GM12878 (cell line): ENCODE measurements around the gene MRPL54. TPM values are rescaled to one million over a fixed set of nuclear protein-coding genes. Genes with fewer than 3 reads are reported as not detected.

Source experiments
- ATAC-seq: fragments of 200-7000 bp; cut with Tn5 transposase; 3 replicates; pipeline ENCODE4 v1.9.1; 2020; ENCODE audit warnings: mild to moderate bottlenecking, moderate library complexity
- BruUV-seq: library from RNA; stranded (reverse); fragments of 400-500 nt; replicated peaks from 2 replicates; lab custom pipeline; 2021; lab: Mats Ljungman, UMichigan
- CTCF ChIA-PET: fragments of 300-600 bp; sonication (Branson Sonifier 250); formaldehyde crosslinking; extraction: SDS; loops from one replicate; lab custom pipeline; 2021; ENCODE audit warnings: inconsistent platforms; lab: Yijun Ruan, JAX
- POLR2A ChIA-PET: fragments of 350-600 bp; formaldehyde crosslinking; extraction: SDS; loops from one replicate; lab custom pipeline; 2021; ENCODE audit warnings: inconsistent platforms; lab: Charles Lee
- RAD21 ChIA-PET: fragments of 300-600 bp; sonication (Branson Sonifier 250); formaldehyde crosslinking; loops from one replicate; lab custom pipeline; 2023; ENCODE audit warnings: antibody characterized with exemption; ENCODE audit not compliant: unreplicated experiment; lab: Charles Lee
- SMC1A ChIA-PET: fragments of 300-600 bp; sonication (Branson Sonifier 250); formaldehyde crosslinking; loops from one replicate; lab custom pipeline; 2023; ENCODE audit not compliant: unreplicated experiment, uncharacterized antibody; lab: Charles Lee
- DNase-seq: peaks from one replicate; pipeline ENCODE4 v3.0.0-alpha.2; 2011; ENCODE audit warnings: low read depth, low spot score
- FAIRE-seq: peaks from 3 replicates; lab custom pipeline; 2011; peaks lifted over from hg19 to GRCh38; lab: Jason Lieb, UNC
- H2AFZ ChIP-seq: 2 replicates; pipeline ENCODE4 v1.6.0; 2011; ENCODE audit warnings: low read depth, low read length, control low read depth; ENCODE audit not compliant: control insufficient read depth
- H3K27ac ChIP-seq: 2 replicates; pipeline ENCODE4 v1.5.1; 2011; ENCODE audit warnings: control low read depth; ENCODE audit not compliant: control insufficient read depth, insufficient read depth
- H3K27me3 ChIP-seq, 2 experiments: replicated peaks in 1 of 2; 2 replicates each; pipeline versions ENCODE4 v1.6.0 to v1.6.1; 2011; ENCODE audit warnings: low read length in 1 of 2; ENCODE audit not compliant: control insufficient read depth in 2 of 2, insufficient read depth in 2 of 2
- H3K36me3 ChIP-seq, 2 experiments: 2 replicates each; pipeline ENCODE4 v1.5.1; 2011; ENCODE audit warnings: low read length in 1 of 2; ENCODE audit not compliant: control insufficient read depth in 2 of 2, insufficient read depth in 2 of 2
- H3K4me1 ChIP-seq: 2 replicates; pipeline ENCODE4 v1.6.1; 2011; ENCODE audit warnings: mild to moderate bottlenecking, low read length, moderate library complexity, mixed read lengths; ENCODE audit not compliant: control insufficient read depth, insufficient read depth
- H3K4me2 ChIP-seq: 2 replicates; pipeline ENCODE4 v1.6.0; 2011; ENCODE audit warnings: control low read depth; ENCODE audit not compliant: control insufficient read depth, insufficient read depth
- H3K4me3 ChIP-seq: fragments of 200-600 bp; sonication (generic); 2 replicates; pipeline ENCODE4 v1.5.1; 2016
- H3K79me2 ChIP-seq: 2 replicates; pipeline ENCODE4 v1.6.0; 2011; ENCODE audit warnings: low read length; ENCODE audit not compliant: control insufficient read depth, insufficient read depth
- H3K9ac ChIP-seq: 2 replicates; pipeline ENCODE4 v1.8.0; 2011; ENCODE audit warnings: low read length, control low read depth, mixed read lengths; ENCODE audit not compliant: control insufficient read depth, insufficient read depth
- H3K9me3 ChIP-seq: replicated peaks from 3 replicates; pipeline ENCODE4 v1.5.1; 2011; ENCODE audit warnings: mild to moderate bottlenecking, low read length; ENCODE audit not compliant: control insufficient read depth, insufficient read depth
- H4K20me1 ChIP-seq: 2 replicates; pipeline ENCODE4 v1.6.0; 2011; ENCODE audit not compliant: control insufficient read depth, insufficient read depth
- CBFB ChIP-seq: IDR thresholded peaks from 2 replicates; pipeline ENCODE4 v1.6.1; 2016; ENCODE audit warnings: antibody characterized with exemption, low read depth
- CHD2 ChIP-seq: IDR thresholded peaks from 2 replicates; pipeline ENCODE4 v1.6.1; 2011; ENCODE audit warnings: low read depth, low read length, improper control_type of control experiment, borderline replicate concordance
- MEF2A ChIP-seq: IDR thresholded peaks from 2 replicates; pipeline ENCODE4 v1.6.1; 2011; ENCODE audit warnings: low read depth, mild to moderate bottlenecking, low read length, moderate library complexity; ENCODE audit not compliant: insufficient read depth
- SIX5 ChIP-seq: IDR thresholded peaks from 2 replicates; pipeline ENCODE4 v1.6.1; 2011; ENCODE audit warnings: mild to moderate bottlenecking, low read depth, low read length, moderate library complexity; ENCODE audit not compliant: severe bottlenecking
- WRNIP1 ChIP-seq: IDR thresholded peaks from 2 replicates; pipeline ENCODE4 v1.6.1; 2011; ENCODE audit warnings: low read depth, low read length, improper control_type of control experiment, borderline replicate concordance
- ZNF24 ChIP-seq: fragments of 450-650 bp; IDR thresholded peaks from 2 replicates; pipeline ENCODE4 v1.6.1; 2017; ENCODE audit warnings: antibody characterized with exemption, mild to moderate bottlenecking
- WGBS: methylation state at CpG from one replicate; pipeline ENCODE4 v1.1.6; 2016; ENCODE audit warnings: low lambda C conversion rate; ENCODE audit not compliant: insufficient replicate concordance, insufficient coverage; ENCODE audit errors: missing lambda C conversion rate; 5-methylcytosine and 5-hydroxymethylcytosine counted together
- in situ Hi-C: fragments of 300-500 bp; cut with MboI; formaldehyde crosslinking; loops from 9 replicates; pipeline ENCODE4 v1.14.3; 2018; ENCODE audit warnings: mixed read lengths
- intact Hi-C: fragments of 100-400 bp; cut with micrococcal nuclease; formaldehyde crosslinking; loops from one replicate; pipeline ENCODE4 v1.14.2; 2022; ENCODE audit not compliant: unreplicated experiment
- polyA plus RNA-seq, 11 experiments: library from polyadenylated mRNA; depleted of rRNA in 4 of 11; unstranded in 6 of 11; stranded (reverse) in 5 of 11; fragments of >200 nt; fragmentation: Nextera tagmentation in 4 of 11; fragmentation: Illumina TruSeq in 1 of 11; extraction: Ambion mirVana in 4 of 11; extraction: Trizol in 1 of 11; gene quantifications; 1 replicate in 1 of 11; 2 replicates in 10 of 11; pipeline versions ENCODE4 v1.2.1 to v1.2.3, GENCODE V29; 2011 to 2016; ENCODE audit warnings: inconsistent platforms in 2 of 11, missing spikeins in 2 of 11, low read depth in 1 of 11
- total RNA-seq, 4 experiments: library from RNA; depleted of rRNA in 3 of 4; stranded (reverse); fragments of >200 nt in 3 of 4; fragmentation: Illumina TruSeq in 1 of 4; extraction: Trizol in 1 of 4; gene quantifications; 2 replicates each; pipeline versions ENCODE4 v1.2.1 to v1.2.3, GENCODE V29; 2013 to 2021
- TF ChIP-seq, protein P1 (sequence below): IDR thresholded peaks from 2 replicates; pipeline ENCODE4 v1.6.1; 2012; ENCODE audit warnings: improper control_type of control experiment, low read depth, low read length; ENCODE audit not compliant: insufficient replicate concordance
- TF ChIP-seq, protein P2 (sequence below): fragments of 450-650 bp; IDR thresholded peaks from 2 replicates; pipeline ENCODE4 v1.6.1; 2017; ENCODE audit warnings: mild to moderate bottlenecking, moderate library complexity
- TF ChIP-seq, protein P3 (sequence below): fragments of 450-650 bp; IDR thresholded peaks from 2 replicates; pipeline ENCODE4 v1.6.1; 2016; ENCODE audit warnings: mild to moderate bottlenecking, moderate library complexity, borderline replicate concordance

The MRPL54 gene
- total and polyA plus RNA-seq, 10 of the 15 experiments (the other 5 are each of a cell fraction or from before 2014, with no cell fraction given): 3.1 to 98.7 (median 75.2) TPM

DNA sequence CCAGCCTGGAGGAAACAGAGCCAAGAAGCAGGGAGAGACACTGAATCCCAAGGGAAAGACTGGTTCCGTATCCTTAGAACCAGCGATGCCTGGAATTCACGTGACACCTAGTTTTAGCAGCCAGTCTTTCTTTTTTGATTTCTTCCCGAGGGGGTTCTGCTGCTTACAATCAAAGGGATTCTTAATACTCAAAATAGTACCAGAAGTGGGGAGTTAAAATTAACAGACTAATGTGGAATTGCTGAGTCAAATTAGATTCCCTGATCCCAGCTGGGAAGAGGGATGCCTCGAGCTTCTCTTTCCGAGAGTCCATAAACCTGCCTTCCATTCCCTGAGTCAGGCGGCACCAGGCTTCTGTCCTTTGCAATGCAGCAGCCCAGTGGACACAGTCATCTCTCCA is 28.5 kb downstream of the MRPL54 start:
- ChIA-PET CTCF (no interaction called here), POLR2A (no interaction called here), RAD21 (no interaction called here), SMC1A (no interaction called here)
- BruUV-seq: no TSS peak
- Histone ChIP-seq H3K27me3 (no peaks in the 10 kb centered on the region), H3K9me3 (no peaks in the 10 kb centered on the region; the same call in 1 of the 3 replicates), H4K20me1 (no peaks in the 10 kb centered on the region), H3K79me2 (no peaks in the 10 kb centered on the region), H3K9ac (no peak overlapping the region), H3K4me1 (no peaks in the 10 kb centered on the region), H3K4me3 (no peak overlapping the region), H3K27ac (no peak overlapping the region), H3K36me3 (no peaks in the 10 kb centered on the region), H2AFZ (no peak overlapping the region), H3K4me2 (no peak overlapping the region)
- 74% methylated on average over 7 of the region's 7 CpGs for WGBS
- FAIRE-seq (no peak), DNase-seq (no peak), ATAC-seq (no peak)
- in situ Hi-C loops (no loop called here), intact Hi-C loops (no loop called here)
- TF ChIP-seq MEF2A: no peak
- TF ChIP-seq WRNIP1: no peak
- no peak for TF ChIP-seq ZNF24
- TF ChIP-seq, protein P1, sequence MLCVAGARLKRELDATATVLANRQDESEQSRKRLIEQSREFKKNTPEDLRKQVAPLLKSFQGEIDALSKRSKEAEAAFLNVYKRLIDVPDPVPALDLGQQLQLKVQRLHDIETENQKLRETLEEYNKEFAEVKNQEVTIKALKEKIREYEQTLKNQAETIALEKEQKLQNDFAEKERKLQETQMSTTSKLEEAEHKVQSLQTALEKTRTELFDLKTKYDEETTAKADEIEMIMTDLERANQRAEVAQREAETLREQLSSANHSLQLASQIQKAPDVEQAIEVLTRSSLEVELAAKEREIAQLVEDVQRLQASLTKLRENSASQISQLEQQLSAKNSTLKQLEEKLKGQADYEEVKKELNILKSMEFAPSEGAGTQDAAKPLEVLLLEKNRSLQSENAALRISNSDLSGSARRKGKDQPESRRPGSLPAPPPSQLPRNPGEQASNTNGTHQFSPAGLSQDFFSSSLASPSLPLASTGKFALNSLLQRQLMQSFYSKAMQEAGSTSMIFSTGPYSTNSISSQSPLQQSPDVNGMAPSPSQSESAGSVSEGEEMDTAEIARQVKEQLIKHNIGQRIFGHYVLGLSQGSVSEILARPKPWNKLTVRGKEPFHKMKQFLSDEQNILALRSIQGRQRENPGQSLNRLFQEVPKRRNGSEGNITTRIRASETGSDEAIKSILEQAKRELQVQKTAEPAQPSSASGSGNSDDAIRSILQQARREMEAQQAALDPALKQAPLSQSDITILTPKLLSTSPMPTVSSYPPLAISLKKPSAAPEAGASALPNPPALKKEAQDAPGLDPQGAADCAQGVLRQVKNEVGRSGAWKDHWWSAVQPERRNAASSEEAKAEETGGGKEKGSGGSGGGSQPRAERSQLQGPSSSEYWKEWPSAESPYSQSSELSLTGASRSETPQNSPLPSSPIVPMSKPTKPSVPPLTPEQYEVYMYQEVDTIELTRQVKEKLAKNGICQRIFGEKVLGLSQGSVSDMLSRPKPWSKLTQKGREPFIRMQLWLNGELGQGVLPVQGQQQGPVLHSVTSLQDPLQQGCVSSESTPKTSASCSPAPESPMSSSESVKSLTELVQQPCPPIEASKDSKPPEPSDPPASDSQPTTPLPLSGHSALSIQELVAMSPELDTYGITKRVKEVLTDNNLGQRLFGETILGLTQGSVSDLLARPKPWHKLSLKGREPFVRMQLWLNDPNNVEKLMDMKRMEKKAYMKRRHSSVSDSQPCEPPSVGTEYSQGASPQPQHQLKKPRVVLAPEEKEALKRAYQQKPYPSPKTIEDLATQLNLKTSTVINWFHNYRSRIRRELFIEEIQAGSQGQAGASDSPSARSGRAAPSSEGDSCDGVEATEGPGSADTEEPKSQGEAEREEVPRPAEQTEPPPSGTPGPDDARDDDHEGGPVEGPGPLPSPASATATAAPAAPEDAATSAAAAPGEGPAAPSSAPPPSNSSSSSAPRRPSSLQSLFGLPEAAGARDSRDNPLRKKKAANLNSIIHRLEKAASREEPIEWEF: no peak
- TF ChIP-seq CBFB: no peak
- no peak for TF ChIP-seq SIX5
- TF ChIP-seq, protein P2, sequence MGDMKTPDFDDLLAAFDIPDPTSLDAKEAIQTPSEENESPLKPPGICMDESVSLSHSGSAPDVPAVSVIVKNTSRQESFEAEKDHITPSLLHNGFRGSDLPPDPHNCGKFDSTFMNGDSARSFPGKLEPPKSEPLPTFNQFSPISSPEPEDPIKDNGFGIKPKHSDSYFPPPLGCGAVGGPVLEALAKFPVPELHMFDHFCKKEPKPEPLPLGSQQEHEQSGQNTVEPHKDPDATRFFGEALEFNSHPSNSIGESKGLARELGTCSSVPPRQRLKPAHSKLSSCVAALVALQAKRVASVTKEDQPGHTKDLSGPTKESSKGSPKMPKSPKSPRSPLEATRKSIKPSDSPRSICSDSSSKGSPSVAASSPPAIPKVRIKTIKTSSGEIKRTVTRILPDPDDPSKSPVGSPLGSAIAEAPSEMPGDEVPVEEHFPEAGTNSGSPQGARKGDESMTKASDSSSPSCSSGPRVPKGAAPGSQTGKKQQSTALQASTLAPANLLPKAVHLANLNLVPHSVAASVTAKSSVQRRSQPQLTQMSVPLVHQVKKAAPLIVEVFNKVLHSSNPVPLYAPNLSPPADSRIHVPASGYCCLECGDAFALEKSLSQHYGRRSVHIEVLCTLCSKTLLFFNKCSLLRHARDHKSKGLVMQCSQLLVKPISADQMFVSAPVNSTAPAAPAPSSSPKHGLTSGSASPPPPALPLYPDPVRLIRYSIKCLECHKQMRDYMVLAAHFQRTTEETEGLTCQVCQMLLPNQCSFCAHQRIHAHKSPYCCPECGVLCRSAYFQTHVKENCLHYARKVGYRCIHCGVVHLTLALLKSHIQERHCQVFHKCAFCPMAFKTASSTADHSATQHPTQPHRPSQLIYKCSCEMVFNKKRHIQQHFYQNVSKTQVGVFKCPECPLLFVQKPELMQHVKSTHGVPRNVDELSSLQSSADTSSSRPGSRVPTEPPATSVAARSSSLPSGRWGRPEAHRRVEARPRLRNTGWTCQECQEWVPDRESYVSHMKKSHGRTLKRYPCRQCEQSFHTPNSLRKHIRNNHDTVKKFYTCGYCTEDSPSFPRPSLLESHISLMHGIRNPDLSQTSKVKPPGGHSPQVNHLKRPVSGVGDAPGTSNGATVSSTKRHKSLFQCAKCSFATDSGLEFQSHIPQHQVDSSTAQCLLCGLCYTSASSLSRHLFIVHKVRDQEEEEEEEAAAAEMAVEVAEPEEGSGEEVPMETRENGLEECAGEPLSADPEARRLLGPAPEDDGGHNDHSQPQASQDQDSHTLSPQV: no peak
- TF ChIP-seq CHD2: no peak
- TF ChIP-seq, protein P3, sequence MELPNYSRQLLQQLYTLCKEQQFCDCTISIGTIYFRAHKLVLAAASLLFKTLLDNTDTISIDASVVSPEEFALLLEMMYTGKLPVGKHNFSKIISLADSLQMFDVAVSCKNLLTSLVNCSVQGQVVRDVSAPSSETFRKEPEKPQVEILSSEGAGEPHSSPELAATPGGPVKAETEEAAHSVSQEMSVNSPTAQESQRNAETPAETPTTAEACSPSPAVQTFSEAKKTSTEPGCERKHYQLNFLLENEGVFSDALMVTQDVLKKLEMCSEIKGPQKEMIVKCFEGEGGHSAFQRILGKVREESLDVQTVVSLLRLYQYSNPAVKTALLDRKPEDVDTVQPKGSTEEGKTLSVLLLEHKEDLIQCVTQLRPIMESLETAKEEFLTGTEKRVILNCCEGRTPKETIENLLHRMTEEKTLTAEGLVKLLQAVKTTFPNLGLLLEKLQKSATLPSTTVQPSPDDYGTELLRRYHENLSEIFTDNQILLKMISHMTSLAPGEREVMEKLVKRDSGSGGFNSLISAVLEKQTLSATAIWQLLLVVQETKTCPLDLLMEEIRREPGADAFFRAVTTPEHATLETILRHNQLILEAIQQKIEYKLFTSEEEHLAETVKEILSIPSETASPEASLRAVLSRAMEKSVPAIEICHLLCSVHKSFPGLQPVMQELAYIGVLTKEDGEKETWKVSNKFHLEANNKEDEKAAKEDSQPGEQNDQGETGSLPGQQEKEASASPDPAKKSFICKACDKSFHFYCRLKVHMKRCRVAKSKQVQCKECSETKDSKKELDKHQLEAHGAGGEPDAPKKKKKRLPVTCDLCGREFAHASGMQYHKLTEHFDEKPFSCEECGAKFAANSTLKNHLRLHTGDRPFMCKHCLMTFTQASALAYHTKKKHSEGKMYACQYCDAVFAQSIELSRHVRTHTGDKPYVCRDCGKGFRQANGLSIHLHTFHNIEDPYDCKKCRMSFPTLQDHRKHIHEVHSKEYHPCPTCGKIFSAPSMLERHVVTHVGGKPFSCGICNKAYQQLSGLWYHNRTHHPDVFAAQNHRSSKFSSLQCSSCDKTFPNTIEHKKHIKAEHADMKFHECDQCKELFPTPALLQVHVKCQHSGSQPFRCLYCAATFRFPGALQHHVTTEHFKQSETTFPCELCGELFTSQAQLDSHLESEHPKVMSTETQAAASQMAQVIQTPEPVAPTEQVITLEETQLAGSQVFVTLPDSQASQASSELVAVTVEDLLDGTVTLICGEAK: no peak
